Progenitor cell of endocrine pancreas (in vitro differentiated cells): ENCODE results near the gene EFCAB7. TPM values are rescaled to one million over a fixed set of nuclear protein-coding genes. Genes with fewer than 3 reads are reported as not detected.
"Not testable (repeated sequence)": the region's sequence is repeated elsewhere in the genome, so short reads cannot be mapped to it uniquely, and the experiment has no call there.

ENCODE experiments used
- DNase-seq: peaks from one replicate; pipeline ENCODE4 v3.0.0; 2021; ENCODE audit warnings: low spot score; ENCODE audit not compliant: unreplicated experiment
- H3K27ac Mint-ChIP-seq: 2 replicates; pipeline ENCODE4 v1.8.0; 2021; ENCODE audit warnings: mild to moderate bottlenecking, moderate library complexity, mixed read lengths
- H3K27me3 Mint-ChIP-seq: 2 replicates; pipeline ENCODE4 v1.8.0; 2021; ENCODE audit warnings: mixed read lengths
- H3K36me3 Mint-ChIP-seq: 2 replicates; pipeline ENCODE4 v1.8.0; 2022; ENCODE audit warnings: mixed read lengths; ENCODE audit not compliant: insufficient read depth
- H3K4me1 Mint-ChIP-seq: 2 replicates; pipeline ENCODE4 v1.8.0; 2021; ENCODE audit warnings: low read depth, mixed read lengths
- H3K4me3 Mint-ChIP-seq: 2 replicates; pipeline ENCODE4 v1.8.0; 2021; ENCODE audit warnings: low read depth, mild to moderate bottlenecking, moderate library complexity, mixed read lengths
- H3K9me3 Mint-ChIP-seq: 2 replicates; pipeline ENCODE4 v1.8.0; 2021; ENCODE audit warnings: low read depth, mixed read lengths
- total RNA-seq: library from RNA; stranded (reverse); gene quantifications from 2 replicates; pipeline ENCODE4 v1.2.1, GENCODE V29; 2021
- TF ChIP-seq, protein P1 (sequence below): fragments of 200-600 bp; sonication (generic); IDR thresholded peaks from one replicate; pipeline ENCODE4 v1.5.0; 2021; ENCODE audit warnings: antibody characterized with exemption, mild to moderate bottlenecking; ENCODE audit not compliant: unreplicated experiment

EFCAB7 gene
- total RNA-seq, 1 donor from 2014 or later, result 14.6 TPM

DNA sequence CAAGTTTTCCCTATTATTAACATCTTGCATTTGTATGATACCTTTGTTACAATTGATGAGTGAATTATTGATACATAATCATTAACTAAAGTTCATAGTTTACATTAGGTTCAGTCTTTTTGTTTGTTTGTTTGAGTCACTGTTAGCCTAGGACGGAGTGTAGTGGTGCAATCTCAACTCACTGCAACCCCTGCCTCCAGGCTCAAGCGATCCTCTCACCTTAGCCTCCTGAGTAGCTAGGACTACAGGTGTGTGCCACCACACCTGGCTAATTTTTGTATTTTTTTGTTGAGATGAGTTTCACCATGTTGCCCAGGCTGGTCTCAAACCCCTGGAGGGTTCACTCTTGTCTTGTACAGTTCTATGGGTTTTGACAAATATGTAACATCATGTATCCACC, 36.0 kb downstream of the EFCAB7 start:
- Mint-ChIP-seq H3K27me3 (no peaks in the 10 kb centered on the region), H3K9me3 (peaks cover 2% of the 10 kb centered on the region), H3K4me3 (no peak overlapping the region), H3K4me1 (no peaks in the 10 kb centered on the region), H3K36me3 (peaks cover 8% of the 10 kb centered on the region), H3K27ac (no peak overlapping the region)
- DNase-seq, result no peak
- TF ChIP-seq, protein P1, sequence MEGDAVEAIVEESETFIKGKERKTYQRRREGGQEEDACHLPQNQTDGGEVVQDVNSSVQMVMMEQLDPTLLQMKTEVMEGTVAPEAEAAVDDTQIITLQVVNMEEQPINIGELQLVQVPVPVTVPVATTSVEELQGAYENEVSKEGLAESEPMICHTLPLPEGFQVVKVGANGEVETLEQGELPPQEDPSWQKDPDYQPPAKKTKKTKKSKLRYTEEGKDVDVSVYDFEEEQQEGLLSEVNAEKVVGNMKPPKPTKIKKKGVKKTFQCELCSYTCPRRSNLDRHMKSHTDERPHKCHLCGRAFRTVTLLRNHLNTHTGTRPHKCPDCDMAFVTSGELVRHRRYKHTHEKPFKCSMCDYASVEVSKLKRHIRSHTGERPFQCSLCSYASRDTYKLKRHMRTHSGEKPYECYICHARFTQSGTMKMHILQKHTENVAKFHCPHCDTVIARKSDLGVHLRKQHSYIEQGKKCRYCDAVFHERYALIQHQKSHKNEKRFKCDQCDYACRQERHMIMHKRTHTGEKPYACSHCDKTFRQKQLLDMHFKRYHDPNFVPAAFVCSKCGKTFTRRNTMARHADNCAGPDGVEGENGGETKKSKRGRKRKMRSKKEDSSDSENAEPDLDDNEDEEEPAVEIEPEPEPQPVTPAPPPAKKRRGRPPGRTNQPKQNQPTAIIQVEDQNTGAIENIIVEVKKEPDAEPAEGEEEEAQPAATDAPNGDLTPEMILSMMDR, result no peak

DNA sequence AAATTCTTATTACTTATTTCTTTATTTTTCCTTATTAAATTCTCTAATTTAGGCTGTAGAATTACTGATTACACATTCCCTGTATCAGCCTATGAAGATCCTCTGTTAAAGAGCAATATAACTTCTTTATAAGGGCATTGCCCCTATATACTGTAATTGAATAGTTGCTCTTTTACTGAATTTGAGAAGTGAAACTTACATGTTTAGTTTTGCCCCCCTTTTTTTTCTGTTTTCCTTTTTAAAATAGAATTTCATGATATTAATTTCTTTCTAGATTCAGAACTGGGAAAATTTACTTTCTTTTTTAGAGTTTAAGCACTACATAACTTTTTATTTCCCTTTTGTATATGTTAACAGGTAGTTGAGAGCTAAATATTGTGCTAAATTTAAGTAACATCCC, 40.4 kb downstream of the EFCAB7 start:
- Mint-ChIP-seq H3K4me1 (no peaks in the 10 kb centered on the region), H3K36me3 (peaks cover 23% of the 10 kb centered on the region), H3K4me3 (no peak overlapping the region), H3K27ac (no peak overlapping the region), H3K9me3 (peaks cover 14% of the 10 kb centered on the region), H3K27me3 (no peaks in the 10 kb centered on the region)
- DNase-seq, result no peak
- TF ChIP-seq, protein P1, result no peak

DNA sequence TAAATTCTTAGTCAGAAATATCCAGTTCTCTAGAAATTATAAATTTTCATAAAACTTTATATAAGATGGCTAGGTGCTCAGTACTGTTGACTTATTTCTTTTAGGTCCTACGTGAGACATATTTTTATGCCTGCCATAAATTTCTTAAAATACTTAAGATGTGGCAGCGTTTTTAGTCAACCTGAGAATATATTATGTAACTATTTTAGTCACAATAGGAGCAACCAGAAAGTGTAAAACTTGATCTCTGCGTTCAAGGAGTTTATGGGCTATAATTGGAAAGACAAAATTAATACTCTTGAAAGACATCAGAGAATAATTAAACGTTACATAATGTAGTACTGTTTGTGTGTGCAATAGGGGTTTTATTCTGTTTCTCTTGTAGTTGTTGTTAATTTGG, 45.7 kb downstream of the EFCAB7 start:
- TF ChIP-seq, protein P1, result no peak
- H3K4me1 Mint-ChIP-seq, result peaks cover 2% of the 10 kb centered on the region
- H3K36me3 Mint-ChIP-seq, result peaks cover 20% of the 10 kb centered on the region
- H3K27ac Mint-ChIP-seq, result no peak overlapping the region
- no peaks in the 10 kb centered on the region for H3K27me3 Mint-ChIP-seq
- no peak for DNase-seq
- peaks cover 14% of the 10 kb centered on the region for H3K9me3 Mint-ChIP-seq
- no peak overlapping the region for H3K4me3 Mint-ChIP-seq

DNA sequence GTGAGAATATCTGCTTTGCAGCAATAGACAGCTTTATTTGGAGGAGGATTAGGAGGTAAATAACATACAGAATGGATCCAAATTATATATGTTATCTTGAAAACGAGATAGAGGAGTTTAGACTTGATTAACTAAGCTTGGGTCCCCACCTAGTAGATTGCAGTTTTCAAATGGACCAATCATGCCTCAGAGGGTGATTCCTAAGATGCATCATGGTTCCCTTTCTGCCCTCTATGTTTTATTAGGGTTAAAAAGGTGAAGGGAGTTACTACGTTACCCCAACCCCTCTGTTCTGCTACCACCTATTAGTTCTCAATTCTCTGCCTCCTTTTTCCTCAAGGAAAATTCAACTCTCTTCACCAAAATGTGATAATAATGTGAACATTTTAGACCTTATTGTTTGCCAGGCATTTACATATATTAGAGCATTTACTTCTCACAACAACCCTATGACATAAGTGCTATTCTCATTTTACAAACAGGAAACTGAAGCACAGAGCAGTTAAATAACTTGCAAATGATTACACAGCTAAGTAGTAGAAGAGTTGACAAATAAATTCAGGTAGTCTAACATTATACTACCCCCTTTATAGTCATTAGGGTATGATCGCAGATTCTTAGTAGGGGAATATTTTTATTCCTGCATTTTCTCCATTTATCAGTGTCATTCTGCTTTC, 46.5 kb downstream of the EFCAB7 start:
- H3K36me3 Mint-ChIP-seq, result peaks cover 13% of the 10 kb centered on the region
- H3K4me1 Mint-ChIP-seq, result peaks cover 2% of the 10 kb centered on the region
- H3K9me3 Mint-ChIP-seq, result peaks cover 10% of the 10 kb centered on the region
- H3K27ac Mint-ChIP-seq, result peak overlapping the region; percentile 8
- TF ChIP-seq, protein P1, result no peak
- no peak for DNase-seq
- H3K4me3 Mint-ChIP-seq, result no peak overlapping the region
- no peaks in the 10 kb centered on the region for H3K27me3 Mint-ChIP-seq

DNA sequence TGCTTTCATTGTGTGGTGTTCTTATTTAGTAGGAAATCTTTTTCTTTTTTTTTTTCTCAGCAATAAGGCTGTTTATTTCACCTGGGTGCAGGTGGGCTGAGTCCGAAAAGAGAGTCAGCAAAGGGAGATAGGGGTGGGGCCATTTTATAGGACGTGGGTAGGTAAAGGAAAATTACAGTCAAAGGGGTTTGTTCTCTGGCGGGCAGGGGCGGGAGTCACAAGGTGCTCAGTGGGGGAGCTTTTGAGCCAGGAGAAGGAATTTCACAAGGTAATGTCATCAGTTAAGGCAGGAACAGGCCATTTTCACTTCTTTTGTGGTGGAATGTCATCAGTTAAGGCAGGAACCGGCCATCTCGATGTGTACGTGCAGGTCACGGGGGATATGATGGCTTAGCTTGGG, 49.4 kb downstream of the EFCAB7 start:
- not testable (repeated sequence) for H3K9me3 Mint-ChIP-seq, H3K4me3 Mint-ChIP-seq, H3K27me3 Mint-ChIP-seq, H3K36me3 Mint-ChIP-seq, H3K4me1 Mint-ChIP-seq, DNase-seq
- H3K27ac Mint-ChIP-seq, result peak overlapping the region; percentile 15

DNA sequence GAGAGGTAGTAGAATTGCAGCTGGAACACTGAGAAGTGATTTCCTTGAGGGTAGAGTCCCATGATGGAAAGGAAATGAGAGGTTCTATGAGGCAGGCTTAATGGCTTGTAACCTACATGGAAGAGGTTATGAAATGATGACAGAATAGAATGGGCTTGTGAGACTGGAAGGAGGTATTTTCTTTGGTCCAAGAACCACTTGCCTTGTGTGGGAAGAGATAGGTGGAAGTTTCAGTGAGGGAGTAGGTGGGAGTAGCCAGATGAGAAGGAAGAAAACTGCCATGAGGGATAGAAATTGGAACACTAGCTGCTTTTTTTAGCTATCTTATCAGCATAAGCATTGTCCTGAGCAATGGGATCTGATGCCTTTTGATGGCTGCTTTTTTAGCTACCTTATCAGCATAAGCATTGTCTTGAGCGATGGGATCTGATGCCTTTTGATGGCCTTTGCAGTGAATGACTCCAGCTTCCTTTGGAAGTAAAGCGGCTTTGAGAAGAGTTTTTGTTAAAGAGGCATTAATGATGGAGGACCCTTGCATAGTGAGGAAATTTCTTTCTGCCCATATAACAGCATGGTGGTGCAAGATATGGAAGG, 51.0 kb downstream of the EFCAB7 start:
- H3K27ac Mint-ChIP-seq, H3K4me1 Mint-ChIP-seq, DNase-seq, H3K4me3 Mint-ChIP-seq, H3K36me3 Mint-ChIP-seq, H3K27me3 Mint-ChIP-seq, H3K9me3 Mint-ChIP-seq: not testable (repeated sequence)
